Caco-2 (cell line): ENCODE data around the gene CCDC178. TPM values are rescaled to one million over a fixed set of nuclear protein-coding genes. Genes with fewer than 3 reads are reported as not detected.

ENCODE experiments used
- BruUV-seq: library from RNA; stranded (reverse); fragments of 400-500 nt; replicated peaks from 2 replicates; lab custom pipeline; 2021; lab: Mats Ljungman, UMichigan
- CTCF ChIA-PET: fragments of 300-600 bp; sonication (Branson Sonifier 250); formaldehyde crosslinking; loops from one replicate; lab custom pipeline; 2022; ENCODE audit warnings: antibody characterized with exemption; lab: Charles Lee
- POLR2A ChIA-PET: fragments of 300-600 bp; sonication (Branson Sonifier 250); formaldehyde crosslinking; loops from one replicate; lab custom pipeline; 2022; ENCODE audit warnings: antibody characterized with exemption; lab: Charles Lee
- DNase-seq, 2 experiments: peaks; one replicate each; pipeline versions ENCODE4 v3.0.0 to v3.0.0-alpha.2; 2020 to 2022
- H3K27me3 ChIP-seq: replicated peaks from 2 replicates; pipeline ENCODE4 v1.6.0; 2011; ENCODE audit warnings: low read length; ENCODE audit not compliant: control insufficient read depth, insufficient read depth
- H3K36me3 ChIP-seq: 2 replicates; pipeline ENCODE4 v1.5.1; 2011; ENCODE audit warnings: low read length; ENCODE audit not compliant: control insufficient read depth, insufficient read depth
- H3K4me1 ChIP-seq: fragments of 250-450 bp; sonication (Bioruptor Pico); 2 replicates; pipeline ENCODE4 v1.5.1; 2020; ENCODE audit warnings: mild to moderate bottlenecking
- H3K4me3 ChIP-seq: 2 replicates; pipeline ENCODE4 v1.5.1; 2011; ENCODE audit warnings: low read depth, mild to moderate bottlenecking, control low read depth, low read length
- H3K9me3 ChIP-seq: fragments of 250-450 bp; sonication (Bioruptor Pico); 2 replicates; pipeline ENCODE4 v1.5.1; 2020; ENCODE audit warnings: mild to moderate bottlenecking, moderate library complexity
- H3K27ac Mint-ChIP-seq: one replicate; pipeline ENCODE4 v1.8.0; 2022; ENCODE audit warnings: mixed read lengths; ENCODE audit not compliant: unreplicated experiment
- H3K27me3 Mint-ChIP-seq: one replicate; pipeline ENCODE4 v1.8.0; 2022; ENCODE audit warnings: mixed read lengths; ENCODE audit not compliant: insufficient read depth, unreplicated experiment
- H3K36me3 Mint-ChIP-seq: one replicate; pipeline ENCODE4 v1.8.0; 2022; ENCODE audit warnings: mild to moderate bottlenecking, mixed read lengths; ENCODE audit not compliant: insufficient read depth, unreplicated experiment
- H3K4me1 Mint-ChIP-seq: one replicate; pipeline ENCODE4 v1.8.0; 2022; ENCODE audit warnings: low read depth, mixed read lengths; ENCODE audit not compliant: unreplicated experiment
- H3K4me3 Mint-ChIP-seq: one replicate; pipeline ENCODE4 v1.8.0; 2022; ENCODE audit warnings: mild to moderate bottlenecking, moderate library complexity, mixed read lengths; ENCODE audit not compliant: unreplicated experiment
- H3K9me3 Mint-ChIP-seq: one replicate; pipeline ENCODE4 v1.8.0; 2022; ENCODE audit warnings: mixed read lengths; ENCODE audit not compliant: unreplicated experiment
- CTCF ChIP-seq, 2 experiments: fragments of 200-600 bp in 1 of 2; IDR thresholded peaks; 1 replicate in 1 of 2; 2 replicates in 1 of 2; pipeline versions ENCODE4 v1.5.1 to v1.8.0; 2011 to 2022; ENCODE audit warnings: antibody characterized with exemption in 1 of 2, control low read depth in 1 of 2, inconsistent platforms in 1 of 2, low read depth in 1 of 2, low read length in 1 of 2, mild to moderate bottlenecking in 1 of 2, moderate library complexity in 1 of 2; ENCODE audit not compliant: insufficient read depth in 1 of 2, severe bottlenecking in 1 of 2, unreplicated experiment in 1 of 2
- intact Hi-C: fragments of 100-400 bp; cut with micrococcal nuclease; formaldehyde crosslinking; loops from one replicate; pipeline ENCODE4 v1.10.0; 2022; ENCODE audit not compliant: unreplicated experiment
- total RNA-seq: library from RNA; stranded (reverse); gene quantifications from 2 replicates; pipeline ENCODE4 v1.2.3, GENCODE V29; 2022

CCDC178 gene
- total RNA-seq, 1 experiment from 2014 or later: not detected

DNA sequence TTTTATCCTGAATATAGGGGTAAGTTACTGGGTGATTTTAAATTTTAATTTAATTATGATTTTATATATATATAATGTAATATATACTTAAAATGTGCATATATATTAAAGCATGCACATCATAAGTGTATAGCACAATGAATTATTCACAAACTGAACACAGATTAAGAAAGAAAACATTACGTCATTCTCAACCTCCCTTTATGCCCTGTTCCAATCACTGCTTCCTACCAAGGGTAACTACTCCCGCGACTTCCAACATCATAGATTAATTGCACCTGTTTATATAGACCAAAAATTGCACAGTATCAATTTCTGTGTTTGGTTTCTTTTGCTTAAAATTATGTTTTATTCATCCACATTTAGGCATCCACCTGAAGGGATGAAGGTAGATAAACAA is 366.4 kb downstream of the CCDC178 start:
- DNase-seq: no peak
- H3K4me3 Mint-ChIP-seq: no peak overlapping the region
- no peak overlapping the region for H3K4me3 ChIP-seq
- no peaks in the 10 kb centered on the region for H3K9me3 ChIP-seq
- BruUV-seq: no TSS peak
- intact Hi-C loops: no loop called here
- H3K4me1 ChIP-seq: no peaks in the 10 kb centered on the region
- no peaks in the 10 kb centered on the region for H3K9me3 Mint-ChIP-seq
- ChIA-PET POLR2A (no interaction called here), CTCF (no interaction called here)
- no peaks in the 10 kb centered on the region for H3K36me3 ChIP-seq
- H3K36me3 Mint-ChIP-seq: no peaks in the 10 kb centered on the region
- no peak overlapping the region for H3K27ac Mint-ChIP-seq
- H3K27me3 ChIP-seq: no peaks in the 10 kb centered on the region
- H3K4me1 Mint-ChIP-seq: no peaks in the 10 kb centered on the region
- no peak for TF ChIP-seq CTCF (IDR thresholded peaks at IDR 0.05; ENCODE audit: insufficient read depth in 1 of 2, low read depth in 1 of 2, low read length in 1 of 2, severe bottlenecking in 1 of 2, unreplicated experiment in 1 of 2)
- no peaks in the 10 kb centered on the region for H3K27me3 Mint-ChIP-seq

DNA sequence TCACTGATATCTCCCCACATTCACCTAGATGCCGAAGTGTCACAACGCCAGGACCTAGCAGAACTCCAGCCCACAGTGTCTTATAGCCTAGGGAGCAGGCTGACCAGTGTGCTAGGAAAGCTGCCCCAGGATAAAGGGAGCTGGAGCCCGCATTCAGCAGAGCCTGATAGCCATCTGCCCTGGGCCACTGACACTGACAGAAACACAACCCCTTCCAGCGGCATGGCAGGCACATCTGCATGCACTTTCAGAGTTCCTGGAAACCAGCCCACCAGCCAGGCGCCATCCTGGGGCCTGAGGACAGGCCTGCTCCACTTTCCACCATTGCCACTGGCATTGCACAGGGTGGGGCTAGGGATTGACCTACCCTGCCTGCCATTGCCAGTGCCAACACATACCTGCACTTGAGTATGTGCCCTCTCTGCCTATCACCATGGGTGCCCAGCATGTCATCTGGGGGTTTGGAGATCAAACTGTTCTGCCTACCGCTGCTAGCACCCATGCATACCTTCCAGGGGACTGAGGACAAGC is 377.6 kb downstream of the CCDC178 start:
- peaks cover 3% of the 10 kb centered on the region for H3K27me3 Mint-ChIP-seq
- H3K4me3 Mint-ChIP-seq: no peak overlapping the region
- H3K4me1 Mint-ChIP-seq: no peaks in the 10 kb centered on the region
- intact Hi-C loops: no loop called here
- no peaks in the 10 kb centered on the region for H3K27me3 ChIP-seq
- CTCF ChIA-PET: no interaction called here
- H3K27ac Mint-ChIP-seq: no peak overlapping the region
- BruUV-seq: no TSS peak
- POLR2A ChIA-PET: no interaction called here
- H3K4me1 ChIP-seq: no peaks in the 10 kb centered on the region
- no peaks in the 10 kb centered on the region for H3K36me3 ChIP-seq
- H3K9me3 ChIP-seq: no peaks in the 10 kb centered on the region
- no peak for TF ChIP-seq CTCF (IDR thresholded peaks at IDR 0.05; ENCODE audit: insufficient read depth in 1 of 2, low read depth in 1 of 2, low read length in 1 of 2, severe bottlenecking in 1 of 2, unreplicated experiment in 1 of 2)
- H3K36me3 Mint-ChIP-seq: no peaks in the 10 kb centered on the region
- no peak overlapping the region for H3K4me3 ChIP-seq
- H3K9me3 Mint-ChIP-seq: no peaks in the 10 kb centered on the region
- DNase-seq: no peak

GRCh38 chr18:33052886-33053285 is 387.6 kb downstream of the CCDC178 start:
- Mint-ChIP-seq H3K36me3 (no peaks in the 10 kb centered on the region), H3K4me1 (no peaks in the 10 kb centered on the region), H3K9me3 (no peaks in the 10 kb centered on the region), H3K27me3 (peaks cover 2% of the 10 kb centered on the region), H3K4me3 (no peak overlapping the region), H3K27ac (no peak overlapping the region)
- no peaks in the 10 kb centered on the region for H3K4me1 ChIP-seq
- H3K9me3 ChIP-seq: no peaks in the 10 kb centered on the region
- TF ChIP-seq CTCF (IDR thresholded peaks at IDR 0.05; ENCODE audit: insufficient read depth in 1 of 2, low read depth in 1 of 2, low read length in 1 of 2, severe bottlenecking in 1 of 2, unreplicated experiment in 1 of 2): no peak
- intact Hi-C loops: no loop called here
- DNase-seq: no peak
- H3K4me3 ChIP-seq: no peak overlapping the region
- H3K27me3 ChIP-seq: no peaks in the 10 kb centered on the region
- no peaks in the 10 kb centered on the region for H3K36me3 ChIP-seq
- BruUV-seq: no TSS peak
- CTCF ChIA-PET: no interaction called here
- POLR2A ChIA-PET: no interaction called here
